GM12801 (cell line): ENCODE results near the gene IQCK.

Experiments
- TF ChIP-seq, protein P1 (sequence below): IDR thresholded peaks from one replicate; pipeline ENCODE4 v1.5.1; 2011; ENCODE audit warnings: control low read depth; ENCODE audit not compliant: insufficient read length; ENCODE audit errors: extremely low read depth

Gene IQCK

DNA sequence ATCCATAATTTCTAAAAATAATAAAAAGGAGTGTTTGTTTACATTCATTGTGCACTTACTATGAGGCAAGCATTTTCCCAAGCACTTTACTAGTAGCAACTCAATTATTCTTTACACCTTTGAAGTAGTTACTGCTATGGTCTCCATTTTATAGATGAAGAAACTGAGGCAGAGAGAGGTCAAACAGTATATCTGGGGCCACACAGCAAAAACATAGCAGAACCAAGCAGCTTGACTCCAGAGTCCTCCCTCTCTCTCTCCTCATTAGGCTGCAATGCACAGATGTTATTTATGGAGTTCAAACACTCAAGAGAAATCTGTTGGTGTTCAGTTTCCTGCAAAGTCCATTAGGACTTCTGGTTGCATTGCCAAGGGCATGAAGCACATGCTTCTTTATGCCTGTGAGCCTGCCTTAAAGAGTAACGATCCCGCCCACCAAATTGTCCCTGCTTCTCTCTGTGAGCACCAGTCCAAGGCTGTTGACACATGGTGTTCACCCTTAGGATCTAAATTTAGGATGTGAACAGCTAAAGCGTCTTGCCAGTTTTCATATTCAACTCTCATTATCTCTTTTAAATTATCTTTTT lies 122.5 kb downstream of the IQCK start:
- TF ChIP-seq, protein P1, sequence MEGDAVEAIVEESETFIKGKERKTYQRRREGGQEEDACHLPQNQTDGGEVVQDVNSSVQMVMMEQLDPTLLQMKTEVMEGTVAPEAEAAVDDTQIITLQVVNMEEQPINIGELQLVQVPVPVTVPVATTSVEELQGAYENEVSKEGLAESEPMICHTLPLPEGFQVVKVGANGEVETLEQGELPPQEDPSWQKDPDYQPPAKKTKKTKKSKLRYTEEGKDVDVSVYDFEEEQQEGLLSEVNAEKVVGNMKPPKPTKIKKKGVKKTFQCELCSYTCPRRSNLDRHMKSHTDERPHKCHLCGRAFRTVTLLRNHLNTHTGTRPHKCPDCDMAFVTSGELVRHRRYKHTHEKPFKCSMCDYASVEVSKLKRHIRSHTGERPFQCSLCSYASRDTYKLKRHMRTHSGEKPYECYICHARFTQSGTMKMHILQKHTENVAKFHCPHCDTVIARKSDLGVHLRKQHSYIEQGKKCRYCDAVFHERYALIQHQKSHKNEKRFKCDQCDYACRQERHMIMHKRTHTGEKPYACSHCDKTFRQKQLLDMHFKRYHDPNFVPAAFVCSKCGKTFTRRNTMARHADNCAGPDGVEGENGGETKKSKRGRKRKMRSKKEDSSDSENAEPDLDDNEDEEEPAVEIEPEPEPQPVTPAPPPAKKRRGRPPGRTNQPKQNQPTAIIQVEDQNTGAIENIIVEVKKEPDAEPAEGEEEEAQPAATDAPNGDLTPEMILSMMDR: no peak

DNA sequence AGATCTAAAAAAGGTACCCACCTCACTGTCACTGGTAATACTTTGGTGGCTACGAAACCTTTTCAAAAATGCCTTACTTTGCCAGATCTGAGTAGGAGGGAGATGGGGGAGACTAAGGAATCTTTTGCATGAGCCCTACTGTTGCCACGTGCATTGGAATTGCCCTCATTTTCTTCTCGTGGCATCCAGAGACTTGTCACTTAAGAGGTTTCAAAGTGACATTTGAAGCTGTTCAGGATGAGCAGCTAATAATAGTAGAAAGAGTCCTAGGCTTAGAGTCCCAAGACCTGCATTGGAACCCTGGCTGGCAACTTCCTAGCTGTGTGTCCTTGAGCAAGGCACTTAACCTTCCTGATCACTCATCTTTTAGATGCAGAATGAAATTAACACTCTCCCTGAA lies 123.1 kb downstream of the IQCK start:
- TF ChIP-seq, protein P1: no peak

DNA sequence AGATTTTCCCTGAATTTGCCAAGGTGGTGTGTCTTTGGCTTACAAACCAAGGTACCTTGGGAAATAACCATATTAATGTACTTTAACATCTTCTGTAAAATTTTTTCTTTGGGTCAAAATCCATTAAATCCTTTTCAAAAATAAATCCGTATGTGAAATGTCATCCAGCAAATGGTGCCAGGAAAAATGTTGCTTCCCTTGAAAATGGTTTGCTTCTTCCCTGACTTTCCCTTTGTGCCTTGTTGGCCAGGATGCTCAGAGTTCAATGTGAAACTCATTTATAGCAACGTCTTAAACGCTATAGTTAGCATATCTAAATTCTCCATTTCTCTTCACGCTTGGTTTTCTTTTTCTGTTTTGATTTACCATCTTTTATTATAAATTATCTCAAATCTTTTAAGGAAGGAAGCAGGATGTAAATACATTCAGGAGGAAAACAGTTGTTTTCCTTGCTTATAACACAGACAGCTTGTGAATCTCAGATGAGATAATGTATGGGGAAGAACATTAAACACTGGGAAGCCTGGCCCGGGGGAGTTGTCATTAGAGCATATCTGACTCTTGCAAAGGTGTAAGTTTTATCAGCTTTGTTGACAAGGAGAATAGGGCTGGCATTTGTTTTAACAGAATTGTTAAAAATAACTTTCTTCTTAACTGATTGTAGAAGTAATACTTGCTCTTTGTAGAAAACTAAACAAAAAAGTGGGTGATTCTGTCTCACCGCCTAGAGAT lies 124.5 kb downstream of the IQCK start:
- TF ChIP-seq, protein P1: no peak

DNA sequence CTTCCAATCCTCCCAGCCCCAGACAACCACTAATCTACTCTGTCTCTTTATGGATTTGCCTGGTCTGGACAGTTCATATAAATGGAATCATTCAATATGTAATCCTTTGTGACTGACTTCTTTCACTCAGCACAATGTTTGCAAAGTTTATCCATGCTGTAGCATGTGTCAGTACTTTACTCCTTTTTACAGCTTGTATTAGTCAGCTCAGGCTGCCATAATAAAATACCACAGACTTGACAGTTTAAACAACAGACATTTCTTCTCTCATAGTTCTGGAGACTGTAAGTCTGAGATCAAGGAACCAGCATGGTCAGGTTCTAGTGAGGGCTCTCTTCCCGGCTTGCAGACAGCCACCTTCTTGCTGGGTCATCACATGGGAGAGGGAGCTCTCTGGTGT lies 125.3 kb downstream of the IQCK start:
- TF ChIP-seq, protein P1: no peak

- TF ChIP-seq, protein P1: no peak
These were observed 127.0 kb downstream of the IQCK start for GRCh38 chr16:19844945-19845641.

DNA sequence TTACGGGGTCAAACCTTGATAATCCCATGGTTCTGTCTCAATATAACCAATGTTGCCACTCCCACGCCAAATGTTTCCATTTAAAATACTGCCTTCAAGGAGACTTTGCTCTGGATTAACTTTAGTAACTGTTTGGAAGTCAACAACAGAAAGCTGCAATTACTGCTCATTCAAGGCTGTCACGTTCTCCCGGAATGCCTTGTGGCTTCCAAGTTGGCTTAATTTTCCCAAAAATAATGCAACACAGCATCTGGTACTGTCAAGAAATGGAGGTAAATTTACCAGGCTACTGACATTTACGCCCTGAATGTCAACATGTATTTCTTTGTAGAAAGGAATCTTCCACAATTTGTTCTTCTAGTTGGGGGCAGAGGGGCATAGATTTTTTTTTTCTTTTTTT lies 128.4 kb downstream of the IQCK start:
- TF ChIP-seq, protein P1: no peak

GRCh38 chr16:19848756-19849155 lies 130.7 kb downstream of the IQCK start:
- TF ChIP-seq, protein P1: no peak
